Pericardium fibroblast (primary cell): Measurements from ENCODE around the gene SPNS1. TPM values are rescaled to one million over a fixed set of nuclear protein-coding genes. Genes with fewer than 3 reads are reported as not detected.

Experiments
- total RNA-seq: library from RNA; depleted of rRNA; stranded (reverse); fragments of >200 nt; gene quantifications from 2 replicates; pipeline ENCODE4 v1.2.3, GENCODE V29; 2015

The SPNS1 gene, protein sequence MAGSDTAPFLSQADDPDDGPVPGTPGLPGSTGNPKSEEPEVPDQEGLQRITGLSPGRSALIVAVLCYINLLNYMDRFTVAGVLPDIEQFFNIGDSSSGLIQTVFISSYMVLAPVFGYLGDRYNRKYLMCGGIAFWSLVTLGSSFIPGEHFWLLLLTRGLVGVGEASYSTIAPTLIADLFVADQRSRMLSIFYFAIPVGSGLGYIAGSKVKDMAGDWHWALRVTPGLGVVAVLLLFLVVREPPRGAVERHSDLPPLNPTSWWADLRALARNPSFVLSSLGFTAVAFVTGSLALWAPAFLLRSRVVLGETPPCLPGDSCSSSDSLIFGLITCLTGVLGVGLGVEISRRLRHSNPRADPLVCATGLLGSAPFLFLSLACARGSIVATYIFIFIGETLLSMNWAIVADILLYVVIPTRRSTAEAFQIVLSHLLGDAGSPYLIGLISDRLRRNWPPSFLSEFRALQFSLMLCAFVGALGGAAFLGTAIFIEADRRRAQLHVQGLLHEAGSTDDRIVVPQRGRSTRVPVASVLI
- total RNA-seq = 51.2 and 59.4 TPM in 2 replicates

DNA sequence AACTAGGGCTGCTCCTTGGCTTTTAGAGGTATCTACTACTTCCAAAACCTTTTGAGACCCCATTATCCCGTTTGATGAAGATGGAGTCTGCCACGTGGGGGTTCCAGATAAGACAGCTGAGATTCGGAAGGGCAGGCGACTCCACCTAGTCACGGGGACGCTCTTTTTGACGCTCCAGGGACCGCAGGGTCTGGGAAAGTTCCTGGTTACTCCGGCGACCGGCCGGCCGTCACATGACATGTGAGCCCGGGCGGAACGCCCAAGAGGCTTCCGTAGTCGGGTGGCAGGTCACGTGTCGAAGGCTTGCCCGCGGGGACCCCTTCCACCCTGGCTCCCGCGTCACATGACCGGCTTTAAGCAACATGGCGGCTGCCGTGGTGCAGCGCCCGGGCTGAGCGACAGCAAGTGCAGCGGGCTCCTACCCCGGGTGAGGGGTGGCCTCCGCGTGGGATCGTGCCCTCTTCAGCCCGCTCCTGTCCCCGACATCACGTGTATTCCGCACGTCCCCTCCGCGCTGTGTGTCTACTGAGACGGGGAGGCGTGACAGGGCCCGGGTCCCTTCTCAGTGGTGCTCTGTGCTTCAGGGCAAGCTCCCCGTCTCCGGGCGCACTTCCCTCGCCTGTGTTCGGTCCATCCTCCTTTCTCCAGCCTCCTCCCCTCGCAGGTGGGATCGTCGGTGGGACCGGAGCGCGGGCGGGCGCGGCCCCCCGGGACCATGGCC lies at the start of gene SPNS1:
TSS of gene SPNS1 (plus strand) at position 342 of the 721 bp plus-strand sequence. CDS start at position 716, 374 bp downstream.

DNA sequence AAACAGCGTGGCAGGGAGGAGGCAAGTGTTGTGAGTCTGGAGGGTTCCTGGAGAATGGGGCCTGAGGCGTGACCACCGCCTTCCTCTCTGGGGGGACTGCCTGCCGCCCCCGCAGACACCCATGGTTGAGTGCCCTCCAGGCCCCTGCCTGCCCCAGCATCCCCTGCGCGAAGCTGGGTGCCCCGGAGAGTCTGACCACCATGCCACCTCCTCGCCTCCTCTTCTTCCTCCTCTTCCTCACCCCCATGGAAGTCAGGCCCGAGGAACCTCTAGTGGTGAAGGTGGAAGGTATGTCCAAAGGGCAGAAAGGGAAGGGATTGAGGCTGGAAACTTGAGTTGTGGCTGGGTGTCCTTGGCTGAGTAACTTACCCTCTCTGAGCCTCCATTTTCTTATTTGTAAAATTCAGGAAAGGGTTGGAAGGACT lies 42.8 kb upstream of the SPNS1 start, which contains the start of gene CD19:
TSS of gene CD19 (plus strand) at position 171 of the 425 bp plus-strand sequence. CDS start at position 201, 30 bp downstream.

DNA sequence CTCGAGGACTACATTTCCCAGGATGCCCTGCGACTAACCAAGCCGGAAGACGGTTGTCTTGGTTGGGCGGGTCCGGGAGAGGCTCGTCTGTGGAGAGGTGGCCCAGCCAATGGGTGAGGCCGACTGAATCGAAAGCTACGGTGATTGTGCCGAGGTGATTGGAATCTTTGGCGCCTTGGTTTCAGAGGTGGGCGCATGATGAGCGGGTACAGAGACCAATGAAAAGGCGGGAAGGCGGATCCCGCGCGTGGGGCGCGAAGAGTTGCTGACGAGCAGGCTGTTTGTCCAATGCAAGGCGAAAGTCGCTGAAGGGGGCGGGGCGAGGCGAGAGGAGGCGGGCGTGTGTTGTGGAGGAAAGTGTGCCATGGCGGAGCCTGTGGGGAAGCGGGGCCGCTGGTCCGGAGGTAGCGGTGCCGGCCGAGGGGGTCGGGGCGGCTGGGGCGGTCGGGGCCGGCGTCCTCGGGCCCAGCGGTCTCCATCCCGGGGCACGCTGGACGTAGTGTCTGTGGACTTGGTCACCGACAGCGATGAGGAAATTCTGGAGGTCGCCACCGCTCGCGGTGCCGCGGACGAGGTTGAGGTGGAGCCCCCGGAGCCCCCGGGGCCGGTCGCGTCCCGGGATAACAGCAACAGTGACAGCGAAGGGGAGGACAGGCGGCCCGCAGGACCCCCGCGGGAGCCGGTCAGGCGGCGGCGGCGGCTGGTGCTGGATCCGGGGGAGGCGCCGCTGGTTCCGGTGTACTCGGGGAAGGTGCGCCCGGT lies 23.7 kb upstream of the SPNS1 start, which contains the start of gene NFATC2IP:
TSS of gene NFATC2IP (plus strand) at position 290 of the 762 bp plus-strand sequence. CDS start at position 365, 75 bp downstream.

DNA sequence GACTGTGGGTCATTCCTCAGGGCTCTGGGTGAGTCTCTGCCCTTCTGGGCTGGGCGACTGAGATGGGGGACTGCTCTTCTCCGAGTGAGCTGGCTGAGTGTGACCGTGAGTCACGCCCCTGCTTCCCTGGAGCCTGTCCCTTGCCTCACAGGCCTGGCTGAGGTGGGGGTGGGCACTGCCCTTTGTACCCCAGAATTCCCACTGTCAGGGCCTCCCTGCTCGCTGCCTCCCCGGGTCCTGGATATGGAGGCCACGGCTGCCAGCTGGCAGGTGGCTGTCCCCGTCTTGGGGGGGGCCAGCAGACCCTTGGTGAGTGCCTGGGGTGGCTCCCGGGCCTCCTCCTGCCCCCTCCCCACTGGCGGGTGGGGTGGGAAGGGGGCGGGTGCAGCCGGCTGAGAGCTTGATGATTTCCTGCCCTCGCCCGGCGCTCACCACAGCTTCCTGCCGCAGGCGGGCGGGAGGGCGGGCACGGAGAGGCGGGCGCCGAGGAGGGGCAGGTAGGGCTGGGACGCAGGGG lies 10.1 kb downstream of the SPNS1 start, which contains the start of gene LAT:
TSS of gene LAT (plus strand) at position 434 of the 517 bp plus-strand sequence. CDS start 366 bp downstream, outside the sequence.

Other genes starting within 250 kb of the SPNS1 start
- not detected in 2 replicates for gene NPIPB9, start 223.0 kb upstream of the SPNS1 start, total RNA-seq
- gene ATXN2L, start 151.8 kb upstream of the SPNS1 start, total RNA-seq = 48.3 and 79.2 TPM in 2 replicates
- gene TUFM, start 128.4 kb upstream of the SPNS1 start, total RNA-seq = 98.5 and 115 TPM in 2 replicates
- 20.0 and 29.2 TPM in 2 replicates for gene SH2B1, start 110.9 kb upstream of the SPNS1 start, total RNA-seq
- 0.12 and 0.17 TPM in 2 replicates for gene ATP2A1, start 96.3 kb upstream of the SPNS1 start, total RNA-seq
- 19.6 and 36.4 TPM in 2 replicates for gene RABEP2, start 49.5 kb upstream of the SPNS1 start, total RNA-seq
- 2.1 TPM in 1 of 2 replicates, not detected in the other for gene CD19, start 42.8 kb upstream of the SPNS1 start, total RNA-seq
- 8.6 and 10.7 TPM in 2 replicates for gene NFATC2IP, start 23.8 kb upstream of the SPNS1 start, total RNA-seq
- 0.12 and 6.7 TPM in 2 replicates for gene LAT, start 10.3 kb downstream of the SPNS1 start, total RNA-seq